GM12878 (cell line): ENCODE results near the gene ANKS1A. TPM values are rescaled to one million over a fixed set of nuclear protein-coding genes. Genes with fewer than 3 reads are reported as not detected.

ENCODE experiments used
- ATAC-seq: fragments of 200-7000 bp; cut with Tn5 transposase; 3 replicates; pipeline ENCODE4 v1.9.1; 2020; ENCODE audit warnings: mild to moderate bottlenecking, moderate library complexity
- BruUV-seq: library from RNA; stranded (reverse); fragments of 400-500 nt; replicated peaks from 2 replicates; lab custom pipeline; 2021; lab: Mats Ljungman, UMichigan
- CTCF ChIA-PET: fragments of 300-600 bp; sonication (Branson Sonifier 250); formaldehyde crosslinking; extraction: SDS; loops from one replicate; lab custom pipeline; 2021; ENCODE audit warnings: inconsistent platforms; lab: Yijun Ruan, JAX
- POLR2A ChIA-PET: fragments of 350-600 bp; formaldehyde crosslinking; extraction: SDS; loops from one replicate; lab custom pipeline; 2021; ENCODE audit warnings: inconsistent platforms; lab: Charles Lee
- RAD21 ChIA-PET: fragments of 300-600 bp; sonication (Branson Sonifier 250); formaldehyde crosslinking; loops from one replicate; lab custom pipeline; 2023; ENCODE audit warnings: antibody characterized with exemption; ENCODE audit not compliant: unreplicated experiment; lab: Charles Lee
- SMC1A ChIA-PET: fragments of 300-600 bp; sonication (Branson Sonifier 250); formaldehyde crosslinking; loops from one replicate; lab custom pipeline; 2023; ENCODE audit not compliant: unreplicated experiment, uncharacterized antibody; lab: Charles Lee
- DNase-seq: peaks from one replicate; pipeline ENCODE4 v3.0.0-alpha.2; 2011; ENCODE audit warnings: low read depth, low spot score
- FAIRE-seq: peaks from 3 replicates; lab custom pipeline; 2011; peaks lifted over from hg19 to GRCh38; lab: Jason Lieb, UNC
- H2AFZ ChIP-seq: 2 replicates; pipeline ENCODE4 v1.6.0; 2011; ENCODE audit warnings: low read depth, low read length, control low read depth; ENCODE audit not compliant: control insufficient read depth
- H3K27ac ChIP-seq: 2 replicates; pipeline ENCODE4 v1.5.1; 2011; ENCODE audit warnings: control low read depth; ENCODE audit not compliant: control insufficient read depth, insufficient read depth
- H3K27me3 ChIP-seq, 2 experiments: replicated peaks in 1 of 2; 2 replicates each; pipeline versions ENCODE4 v1.6.0 to v1.6.1; 2011; ENCODE audit warnings: low read length in 1 of 2; ENCODE audit not compliant: control insufficient read depth in 2 of 2, insufficient read depth in 2 of 2
- H3K36me3 ChIP-seq, 2 experiments: 2 replicates each; pipeline ENCODE4 v1.5.1; 2011; ENCODE audit warnings: low read length in 1 of 2; ENCODE audit not compliant: control insufficient read depth in 2 of 2, insufficient read depth in 2 of 2
- H3K4me1 ChIP-seq: 2 replicates; pipeline ENCODE4 v1.6.1; 2011; ENCODE audit warnings: mild to moderate bottlenecking, low read length, moderate library complexity, mixed read lengths; ENCODE audit not compliant: control insufficient read depth, insufficient read depth
- H3K4me2 ChIP-seq: 2 replicates; pipeline ENCODE4 v1.6.0; 2011; ENCODE audit warnings: control low read depth; ENCODE audit not compliant: control insufficient read depth, insufficient read depth
- H3K4me3 ChIP-seq: fragments of 200-600 bp; sonication (generic); 2 replicates; pipeline ENCODE4 v1.5.1; 2016
- H3K79me2 ChIP-seq: 2 replicates; pipeline ENCODE4 v1.6.0; 2011; ENCODE audit warnings: low read length; ENCODE audit not compliant: control insufficient read depth, insufficient read depth
- H3K9ac ChIP-seq: 2 replicates; pipeline ENCODE4 v1.8.0; 2011; ENCODE audit warnings: low read length, control low read depth, mixed read lengths; ENCODE audit not compliant: control insufficient read depth, insufficient read depth
- H3K9me3 ChIP-seq: replicated peaks from 3 replicates; pipeline ENCODE4 v1.5.1; 2011; ENCODE audit warnings: mild to moderate bottlenecking, low read length; ENCODE audit not compliant: control insufficient read depth, insufficient read depth
- H4K20me1 ChIP-seq: 2 replicates; pipeline ENCODE4 v1.6.0; 2011; ENCODE audit not compliant: control insufficient read depth, insufficient read depth
- ATF2 ChIP-seq: IDR thresholded peaks from 2 replicates; pipeline ENCODE4 v1.6.1; 2012; ENCODE audit warnings: low read length, inconsistent platforms
- ATF3 ChIP-seq: IDR thresholded peaks from 2 replicates; pipeline ENCODE4 v1.6.1; 2011; ENCODE audit warnings: low read depth, mild to moderate bottlenecking, low read length, moderate library complexity, borderline replicate concordance; ENCODE audit errors: extremely low read depth
- BMI1 ChIP-seq: fragments of 450-650 bp; IDR thresholded peaks from 2 replicates; pipeline ENCODE4 v1.6.1; 2016; ENCODE audit warnings: mild to moderate bottlenecking, moderate library complexity, borderline replicate concordance
- CBFB ChIP-seq: IDR thresholded peaks from 2 replicates; pipeline ENCODE4 v1.6.1; 2016; ENCODE audit warnings: antibody characterized with exemption, low read depth
- CBX5 ChIP-seq: sonication (generic); IDR thresholded peaks from 2 replicates; pipeline ENCODE4 v1.6.1; 2016; ENCODE audit warnings: low read depth, moderate library complexity, mild to moderate bottlenecking, inconsistent platforms
- EED ChIP-seq: sonication (generic); IDR thresholded peaks from 2 replicates; pipeline ENCODE4 v1.6.1; 2016; ENCODE audit warnings: antibody characterized with exemption, low read depth
- GATAD2B ChIP-seq: fragments of 450-650 bp; conservative IDR thresholded peaks from 2 replicates; pipeline ENCODE4 v1.6.1; 2017; ENCODE audit warnings: low read depth, mild to moderate bottlenecking, moderate library complexity
- HDAC6 ChIP-seq: fragments of 200-600 bp; sonication (generic); IDR thresholded peaks from one replicate; pipeline ENCODE4 v1.8.0; 2017; ENCODE audit warnings: antibody characterized with exemption; ENCODE audit not compliant: unreplicated experiment
- KDM1A ChIP-seq: fragments of 200-600 bp; sonication (generic); IDR thresholded peaks from 2 replicates; pipeline ENCODE4 v1.6.1; 2016; ENCODE audit warnings: borderline replicate concordance
- MEF2B ChIP-seq: fragments of 450-650 bp; IDR thresholded peaks from 2 replicates; pipeline ENCODE4 v1.6.1; 2018; ENCODE audit warnings: mild to moderate bottlenecking, moderate library complexity; ENCODE audit not compliant: partially characterized antibody, poor library complexity, severe bottlenecking
- NFYB ChIP-seq: IDR thresholded peaks from 2 replicates; pipeline ENCODE4 v1.6.1; 2011; ENCODE audit warnings: low read depth, mild to moderate bottlenecking, low read length, improper control_type of control experiment, moderate library complexity; ENCODE audit not compliant: insufficient read depth
- SMC3 ChIP-seq: IDR thresholded peaks from 2 replicates; pipeline ENCODE4 v1.6.1; 2011; ENCODE audit warnings: low read length, improper control_type of control experiment, borderline replicate concordance
- SREBF1 ChIP-seq: IDR thresholded peaks from 2 replicates; pipeline ENCODE4 v1.6.1; 2012; ENCODE audit warnings: mild to moderate bottlenecking, low read length
- SREBF2 ChIP-seq: IDR thresholded peaks from 2 replicates; pipeline ENCODE4 v1.6.1; 2012; ENCODE audit warnings: mild to moderate bottlenecking, low read length
- ZBTB4 ChIP-seq: fragments of 450-650 bp; formaldehyde crosslinking; IDR thresholded peaks from 2 replicates; pipeline ENCODE4 v1.4.0; 2022; ENCODE audit warnings: mild to moderate bottlenecking, moderate library complexity
- ZNF217 ChIP-seq: fragments of 450-650 bp; IDR thresholded peaks from 2 replicates; pipeline ENCODE4 v1.6.1; 2017; ENCODE audit warnings: antibody characterized with exemption, mild to moderate bottlenecking
- ZNF24 ChIP-seq: fragments of 450-650 bp; IDR thresholded peaks from 2 replicates; pipeline ENCODE4 v1.6.1; 2017; ENCODE audit warnings: antibody characterized with exemption, mild to moderate bottlenecking
- WGBS: methylation state at CpG from one replicate; pipeline ENCODE4 v1.1.6; 2016; ENCODE audit warnings: low lambda C conversion rate; ENCODE audit not compliant: insufficient replicate concordance, insufficient coverage; ENCODE audit errors: missing lambda C conversion rate; 5-methylcytosine and 5-hydroxymethylcytosine counted together
- in situ Hi-C: fragments of 300-500 bp; cut with MboI; formaldehyde crosslinking; loops from 9 replicates; pipeline ENCODE4 v1.14.3; 2018; ENCODE audit warnings: mixed read lengths
- intact Hi-C: fragments of 100-400 bp; cut with micrococcal nuclease; formaldehyde crosslinking; loops from one replicate; pipeline ENCODE4 v1.14.2; 2022; ENCODE audit not compliant: unreplicated experiment
- polyA plus RNA-seq, 11 experiments: library from polyadenylated mRNA; depleted of rRNA in 4 of 11; unstranded in 6 of 11; stranded (reverse) in 5 of 11; fragments of >200 nt; fragmentation: Nextera tagmentation in 4 of 11; fragmentation: Illumina TruSeq in 1 of 11; extraction: Ambion mirVana in 4 of 11; extraction: Trizol in 1 of 11; gene quantifications; 1 replicate in 1 of 11; 2 replicates in 10 of 11; pipeline versions ENCODE4 v1.2.1 to v1.2.3, GENCODE V29; 2011 to 2016; ENCODE audit warnings: inconsistent platforms in 2 of 11, missing spikeins in 2 of 11, low read depth in 1 of 11
- total RNA-seq, 4 experiments: library from RNA; depleted of rRNA in 3 of 4; stranded (reverse); fragments of >200 nt in 3 of 4; fragmentation: Illumina TruSeq in 1 of 4; extraction: Trizol in 1 of 4; gene quantifications; 2 replicates each; pipeline versions ENCODE4 v1.2.1 to v1.2.3, GENCODE V29; 2013 to 2021

ANKS1A gene
- total and polyA plus RNA-seq, 10 of the 15 experiments (the other 5 are each of a cell fraction or from before 2014, with no cell fraction given): 0.60 to 7.0 (median 3.0) TPM

GRCh38 chr6:35082046-35082732 lies 193.1 kb downstream of the ANKS1A start:
- BruUV-seq: no TSS peak
- ChIA-PET CTCF (no interaction called here), SMC1A (no interaction called here), RAD21 (no interaction called here), POLR2A (no interaction called here)
- FAIRE-seq (no peak), ATAC-seq (no peak), DNase-seq (no peak)
- Histone ChIP-seq H3K4me3 (no peak overlapping the region), H3K36me3 (no peaks in the 10 kb centered on the region; a peak in 2 of 4 replicates), H2AFZ (no peak overlapping the region), H4K20me1 (no peaks in the 10 kb centered on the region), H3K27ac (no peak overlapping the region), H3K27me3 (no peaks in the 10 kb centered on the region), H3K9me3 (no peaks in the 10 kb centered on the region), H3K4me1 (no peaks in the 10 kb centered on the region), H3K4me2 (no peak overlapping the region), H3K9ac (no peak overlapping the region), H3K79me2 (no peaks in the 10 kb centered on the region)
- intact Hi-C loops: no loop called here
- in situ Hi-C loops: no loop called here
- 90% methylated on average over 19 of the region's 19 CpGs for WGBS
- TF ChIP-seq CBX5 (no peak), ZNF24 (no peak), ATF2 (no peak), GATAD2B (no peak), ATF3 (no peak), MEF2B (no peak), NFYB (no peak), SREBF2 (no peak), ZBTB4 (CRISPR knock-in tag) (no peak), EED (no peak), BMI1 (no peak), HDAC6 (no peak), CBFB (no peak), ZNF217 (no peak), KDM1A (no peak), SMC3 (no peak), SREBF1 (no peak)
